NOMO-1 treated with dmso at 0.1 percent for 144 hours (cell line): Measurements from ENCODE around the gene AKR1C4.

ENCODE experiments used
- DNase-seq: peaks from one replicate; lab custom pipeline; 2025; ENCODE audit not compliant: unreplicated experiment; lab: John Stamatoyannopoulos, UW

Gene AKR1C4

GRCh38 chr10:5265139-5265538 is 68.5 kb downstream of the AKR1C4 start:
- no peak for DNase-seq

DNA sequence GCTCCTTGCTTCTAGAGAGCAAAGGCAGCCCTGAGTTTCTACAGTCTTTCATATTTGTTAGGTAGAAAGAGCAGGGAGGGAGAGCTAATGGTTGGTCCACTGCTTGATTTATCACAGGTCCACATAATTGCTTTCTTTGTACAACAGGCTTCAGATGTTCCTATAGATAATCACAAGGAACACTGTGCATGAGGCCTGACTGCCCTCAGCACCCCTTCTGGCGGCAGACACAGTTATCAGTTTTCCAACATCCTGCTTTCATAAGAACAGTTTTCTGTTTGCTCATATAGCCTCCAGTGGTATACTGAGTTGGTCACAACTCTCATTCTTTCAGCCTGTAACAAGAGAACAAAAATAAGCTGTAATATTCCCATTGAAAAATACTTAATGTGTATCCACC is 69.7 kb downstream of the AKR1C4 start:
- no peak for DNase-seq

DNA sequence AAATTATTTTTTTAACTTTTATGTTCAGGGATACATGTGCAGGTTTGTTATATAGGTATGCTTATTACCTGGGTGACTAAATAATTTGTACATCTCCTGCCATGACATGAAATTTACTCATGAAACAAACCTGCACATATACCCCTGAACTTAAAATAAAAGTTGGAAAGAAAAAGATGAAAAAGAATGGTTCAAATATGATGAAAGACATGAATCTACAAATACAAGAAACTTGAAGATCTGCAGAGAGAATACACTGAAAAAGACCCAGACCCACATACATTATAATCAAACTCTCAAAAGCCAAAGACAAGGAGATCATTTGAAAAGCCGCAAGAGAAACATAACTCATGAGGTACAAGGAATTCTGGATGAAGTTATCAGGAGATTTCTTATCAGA is 70.2 kb downstream of the AKR1C4 start:
- DNase-seq: no peak

- DNase-seq: no peak
Observed at GRCh38 chr10:5268234-5268633, 71.6 kb downstream of the AKR1C4 start.
